GM12875 (cell line): Measurements from ENCODE around the gene RSPH6A.

ENCODE experiments used
- H3K4me3 ChIP-seq: one replicate; pipeline ENCODE4 v1.5.1; 2011; ENCODE audit warnings: low read depth, low read length, control low read depth
- CTCF ChIP-seq: IDR thresholded peaks from 2 replicates; pipeline ENCODE4 v1.5.1; 2011; ENCODE audit warnings: low read depth, mild to moderate bottlenecking, control low read depth, inconsistent platforms, low read length, moderate library complexity, borderline replicate concordance; ENCODE audit not compliant: insufficient read depth

The RSPH6A gene

GRCh38 chr19:45786533-45786894 is 28.6 kb downstream of the RSPH6A start:
- no peak overlapping the region for H3K4me3 ChIP-seq
- TF ChIP-seq CTCF = no peak

- H3K4me3 ChIP-seq = no peak overlapping the region
- TF ChIP-seq CTCF = no peak
Observed at GRCh38 chr19:45785781-45786532, 29.2 kb downstream of the RSPH6A start.

GRCh38 chr19:45785097-45785496 is 30.0 kb downstream of the RSPH6A start:
- no peak for TF ChIP-seq CTCF
- no peak overlapping the region for H3K4me3 ChIP-seq

- no peak for TF ChIP-seq CTCF
- H3K4me3 ChIP-seq = no peak overlapping the region
Observed at GRCh38 chr19:45784096-45784495, 31.0 kb downstream of the RSPH6A start.

- TF ChIP-seq CTCF = no peak
- no peak overlapping the region for H3K4me3 ChIP-seq
Observed at GRCh38 chr19:45782820-45783785, 32.0 kb downstream of the RSPH6A start.

GRCh38 chr19:45782162-45782691 is 32.9 kb downstream of the RSPH6A start, which contains the start of gene DMPK:
Gene DMPK (minus strand): TSS chr19:45782490. CDS start chr19:45782352, 138 bp downstream.
- TF ChIP-seq CTCF = no peak
- H3K4me3 ChIP-seq = no peak within 1 kb of the TSS
